HG03571 (cell line): Measurements from ENCODE around the gene SAPCD2.

Experiments used
- ATAC-seq: cut with Tn5 transposase; IDR thresholded peaks from one replicate; pipeline ENCODE4 v1.9.1; 2021; ENCODE audit not compliant: unreplicated experiment

Gene SAPCD2

GRCh38 chr9:137019891-137020683 lies 50.3 kb downstream of the SAPCD2 start:
- ATAC-seq, result no peak

DNA sequence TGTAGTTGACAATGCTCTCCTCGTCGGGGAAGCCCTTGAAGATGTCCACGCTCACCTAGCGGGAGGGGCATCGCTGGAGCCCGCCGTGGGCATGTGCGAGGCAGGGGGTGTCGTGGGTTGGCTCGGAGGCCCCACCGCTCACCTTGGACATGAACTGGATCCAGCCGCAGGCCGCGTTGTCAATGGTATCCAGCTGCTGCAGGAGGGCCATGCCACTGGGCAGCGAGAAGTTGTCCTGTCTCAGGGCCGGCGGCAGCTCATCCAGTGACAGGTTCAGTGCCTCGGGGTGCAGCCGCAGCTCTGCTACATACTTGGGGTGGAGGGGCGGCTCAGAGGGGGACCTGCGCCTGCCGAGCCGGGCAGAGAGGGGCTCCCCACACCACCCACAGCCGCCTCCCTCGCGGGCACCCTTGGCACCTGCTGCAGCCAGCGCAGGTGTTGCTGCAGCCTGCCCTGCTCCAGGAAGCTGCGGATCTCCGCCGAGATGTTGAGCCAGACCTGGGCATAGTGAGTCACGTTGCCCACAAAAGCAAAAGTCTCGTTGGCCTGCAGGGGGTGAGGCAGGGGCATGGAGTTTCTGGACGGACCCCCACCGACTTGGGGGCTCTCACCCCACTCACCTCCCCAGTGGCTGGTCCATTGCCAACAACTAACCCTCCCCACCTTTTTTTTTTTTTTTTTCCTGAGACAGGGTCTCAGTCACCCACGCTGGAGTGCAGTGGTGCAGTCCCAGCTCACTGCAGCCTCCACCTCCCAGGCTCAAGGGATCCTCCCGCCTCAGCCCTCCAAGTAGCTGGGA lies 51.4 kb downstream of the SAPCD2 start:
- ATAC-seq, result no peak

- ATAC-seq, result no peak
Measured at GRCh38 chr9:137017791-137018497, 52.4 kb downstream of the SAPCD2 start.

DNA sequence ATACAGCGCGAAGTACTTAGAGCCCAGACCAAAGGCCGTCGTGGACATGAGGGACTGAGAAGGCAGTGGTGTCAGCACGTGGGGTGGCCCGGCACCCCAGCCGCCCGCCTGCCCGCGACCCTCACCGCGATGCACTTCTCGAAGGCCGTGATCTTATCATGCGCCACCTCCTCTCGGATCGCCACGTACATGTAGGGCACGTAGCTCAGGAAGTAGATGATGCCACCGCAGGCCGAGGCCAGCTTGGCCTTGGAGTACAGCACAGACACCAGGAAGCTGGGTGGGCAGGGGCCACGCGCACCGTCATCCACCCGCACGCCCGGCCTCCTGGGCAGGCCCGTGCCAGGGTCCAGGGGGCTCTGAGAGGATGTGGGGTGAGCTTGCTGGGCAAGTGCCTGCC lies 53.3 kb downstream of the SAPCD2 start:
- no peak for ATAC-seq

DNA sequence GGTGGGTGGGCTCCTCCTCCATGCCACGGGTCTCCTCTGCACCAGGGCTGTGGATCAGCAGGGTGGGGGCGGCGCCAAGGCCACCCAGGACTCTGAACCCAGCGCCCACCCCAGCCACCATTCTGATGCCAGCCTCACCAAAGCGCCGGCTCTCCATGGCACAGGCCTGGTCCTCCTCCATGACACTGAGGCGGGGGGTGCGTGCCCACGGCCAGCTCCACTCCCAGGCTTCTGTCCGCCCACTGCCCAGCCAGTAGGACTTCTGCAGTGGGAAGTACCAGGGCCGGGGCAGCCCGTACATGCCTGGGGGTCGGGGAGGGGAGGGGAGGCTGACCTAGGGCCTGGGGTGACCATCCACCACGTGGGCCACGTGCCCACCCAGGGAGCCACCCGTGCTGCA lies 53.9 kb downstream of the SAPCD2 start:
- no peak for ATAC-seq

GRCh38 chr9:137015976-137016375 lies 54.4 kb downstream of the SAPCD2 start:
- no peak for ATAC-seq

DNA sequence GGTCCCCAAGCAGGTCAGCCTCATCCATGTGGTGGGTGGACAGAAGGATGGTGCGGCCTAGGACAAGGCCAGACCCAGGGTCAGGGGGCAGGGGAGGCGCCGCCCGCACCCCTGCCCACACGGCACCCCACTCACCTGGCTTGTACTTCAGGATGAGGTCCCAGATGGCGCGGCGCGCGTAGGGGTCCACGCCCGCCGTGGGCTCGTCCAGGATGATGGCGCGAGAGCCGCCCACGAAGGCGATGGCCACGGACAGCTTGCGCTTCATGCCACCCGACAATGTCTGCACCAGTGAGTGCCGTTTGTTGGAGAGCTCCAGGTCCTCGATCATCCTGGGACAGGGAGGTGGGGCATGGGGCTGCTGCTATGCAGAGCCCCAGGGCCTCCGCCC lies 54.8 kb downstream of the SAPCD2 start:
- ATAC-seq, result no peak

DNA sequence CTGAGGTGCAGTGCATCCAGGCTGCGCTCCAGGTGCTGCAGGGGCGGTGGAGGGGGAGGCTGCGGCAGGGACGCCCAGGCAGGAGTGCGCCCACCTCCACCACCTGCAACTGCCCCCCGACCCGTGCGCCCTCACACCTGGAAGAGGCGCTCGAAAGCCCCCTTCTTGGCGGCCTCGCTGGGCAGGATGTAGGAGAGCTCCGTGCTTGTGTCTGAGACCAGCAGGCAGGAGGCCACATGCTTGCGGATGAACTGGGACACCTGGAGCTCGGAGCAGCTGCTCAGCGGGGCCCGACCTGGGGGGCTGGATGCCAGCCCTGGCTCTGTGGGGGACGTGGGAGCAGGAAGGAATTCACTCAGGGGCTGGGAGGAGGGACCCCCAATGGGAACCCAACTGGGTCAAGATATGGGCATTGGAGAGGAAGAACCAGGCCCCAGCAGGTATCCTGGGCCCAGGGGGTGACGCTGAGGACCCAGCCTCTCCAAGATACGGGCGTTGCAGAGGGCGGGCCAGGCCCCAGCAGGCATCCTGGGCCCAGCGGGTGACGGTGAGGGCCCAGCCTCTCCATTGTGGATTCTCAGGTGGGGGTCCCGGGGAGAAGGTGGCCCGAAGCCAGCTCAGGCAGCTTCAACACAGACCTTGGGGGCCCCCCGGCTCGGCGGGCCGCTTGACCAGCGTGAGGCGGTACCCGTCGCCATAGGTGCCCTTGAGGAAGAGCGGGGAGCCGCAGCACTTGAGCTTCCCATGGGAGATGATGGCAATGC lies 55.4 kb downstream of the SAPCD2 start:
- ATAC-seq, result no peak

DNA sequence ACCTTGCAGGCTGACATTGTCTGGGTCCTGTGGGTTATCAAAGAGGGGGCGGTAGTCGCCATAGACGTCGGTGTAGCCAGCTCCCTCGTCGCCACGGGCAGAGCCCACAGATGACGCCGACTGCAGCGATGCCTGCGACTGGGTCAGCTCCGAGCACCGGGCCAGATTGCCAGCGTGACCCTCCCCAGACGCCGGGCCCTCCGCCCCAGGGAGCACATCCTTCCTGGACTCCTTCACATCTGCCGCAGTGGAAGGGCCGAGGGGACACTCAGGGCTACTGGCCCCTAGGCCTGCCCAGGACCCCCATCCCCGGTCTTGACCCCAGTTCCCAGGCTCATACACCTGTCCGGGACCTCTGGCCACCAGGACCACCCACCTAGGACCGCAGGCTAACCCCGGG lies 56.2 kb downstream of the SAPCD2 start:
- no peak for ATAC-seq

GRCh38 chr9:137013571-137013940 lies 56.8 kb downstream of the SAPCD2 start:
- no peak for ATAC-seq

DNA sequence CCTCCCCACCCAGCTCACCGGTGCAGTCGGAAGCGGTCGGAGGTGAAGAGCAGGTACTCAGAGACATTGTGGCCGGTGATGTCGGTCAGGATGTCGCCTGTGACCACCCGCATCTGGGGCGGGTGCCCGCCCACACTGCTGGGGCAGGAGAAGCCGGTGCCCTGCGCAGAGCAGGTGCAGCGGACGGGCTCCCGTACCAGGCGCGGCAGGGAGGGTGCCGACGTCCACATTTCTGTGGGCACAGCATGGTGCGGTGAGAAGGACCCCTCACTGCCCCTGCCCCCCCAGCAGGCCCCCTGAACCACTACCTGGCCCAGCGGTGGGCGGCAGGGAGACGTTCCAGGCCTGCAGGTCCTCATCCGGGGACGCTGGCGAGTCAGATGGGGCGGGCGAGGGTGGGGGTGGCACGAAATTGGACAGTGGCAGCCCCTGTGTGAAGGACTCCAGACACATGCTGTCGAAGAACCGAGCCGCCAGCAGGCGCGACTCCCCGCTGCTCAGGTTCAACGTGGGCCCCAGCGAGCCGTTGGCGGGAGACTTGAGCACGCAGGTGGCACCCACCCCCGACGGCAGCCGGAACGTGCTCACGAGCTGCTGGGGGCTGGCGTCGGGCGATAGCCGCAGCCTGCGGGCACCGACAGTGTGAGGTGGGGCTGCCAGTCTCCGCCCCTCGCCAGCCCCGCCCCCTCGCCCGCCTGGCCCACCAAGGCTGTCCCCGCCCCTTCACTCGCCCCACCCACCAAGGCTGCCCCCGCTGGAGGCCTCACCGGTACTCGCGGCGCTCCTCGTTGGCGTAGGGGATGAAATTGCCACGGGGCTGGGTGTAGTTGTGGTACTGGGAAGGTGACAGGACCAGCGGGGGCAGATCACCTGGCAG lies 57.4 kb downstream of the SAPCD2 start:
- ATAC-seq, result no peak
